Subcutaneous preadipocyte (primary cell): Measurements from ENCODE around the gene PDCD5. TPM values are rescaled to one million over a fixed set of nuclear protein-coding genes. Genes with fewer than 3 reads are reported as not detected.

Source experiments
- small RNA-seq: library from RNA; depleted of rRNA; stranded (forward); fragments of <200 nt; gene quantifications from one replicate; pipeline ENCODE3, GENCODE V24; 2012
- total RNA-seq: library from RNA; depleted of rRNA; stranded (reverse); fragments of >200 nt; gene quantifications from 2 replicates; pipeline ENCODE4 v1.2.3, GENCODE V29; 2012

Gene PDCD5
- total RNA-seq: 80.9 and 114 TPM in 2 replicates

DNA sequence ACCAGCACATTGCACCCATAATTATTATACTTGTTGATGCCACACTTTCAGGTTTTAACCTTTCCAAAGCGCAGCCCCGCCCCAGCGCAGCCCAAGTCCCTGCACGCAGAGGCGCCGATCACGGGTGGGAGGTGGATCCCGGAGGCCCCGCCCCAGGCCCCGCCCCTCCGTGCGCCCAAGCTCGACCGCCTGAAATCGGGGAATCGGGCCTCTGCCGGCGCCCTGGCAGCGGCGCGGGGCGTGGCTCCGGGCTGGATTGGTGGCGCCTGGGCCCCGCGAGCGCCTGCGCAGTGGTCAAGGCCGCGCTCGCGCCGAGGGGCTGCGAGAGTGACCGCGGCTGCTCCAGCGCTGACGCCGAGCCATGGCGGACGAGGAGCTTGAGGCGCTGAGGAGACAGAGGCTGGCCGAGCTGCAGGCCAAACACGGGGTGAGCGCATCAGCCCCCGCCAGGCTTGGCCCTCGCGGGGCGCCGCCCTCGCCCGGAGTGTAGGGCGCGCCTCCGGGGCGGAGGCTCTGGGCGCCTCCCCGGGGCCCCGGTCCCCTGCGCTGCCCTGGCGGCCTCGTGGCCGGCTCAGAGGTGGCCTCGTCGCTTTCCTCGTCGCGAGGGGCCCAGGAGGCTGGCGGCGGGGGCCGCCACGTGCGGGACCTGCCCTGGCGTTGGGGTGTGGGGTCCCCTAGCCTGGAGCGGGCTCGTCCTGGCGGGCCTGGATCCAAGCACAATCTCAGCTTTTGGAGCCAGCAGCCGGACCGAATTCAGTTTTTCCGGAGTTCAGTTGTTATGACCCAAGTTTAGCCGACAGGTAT lies at the start of gene PDCD5:
Gene PDCD5 (plus strand): TSS at position 290 of the 804 bp plus-strand sequence. CDS start 72 bp downstream, at position 362.

Small RNA genes within 50 kb of the gene (small RNA-seq; reads per million reads assigned to genes)
- gene SNORA68B: 0.38 reads per million, percentile 18 among the genes with 10 or more reads in this experiment

Other genes with a start within 250 kb of the PDCD5 start
- gene ZNF507, start 235.6 kb upstream of the PDCD5 start, total RNA-seq: 9.9 and 12.9 TPM in 2 replicates
- 33.4 and 36.6 TPM in 2 replicates for gene DPY19L3, start 175.4 kb upstream of the PDCD5 start, total RNA-seq
- gene ANKRD27, start 94.0 kb downstream of the PDCD5 start, total RNA-seq: 36.4 and 43.6 TPM in 2 replicates
- gene RGS9BP, start 94.7 kb downstream of the PDCD5 start, total RNA-seq: 0.37 and 0.39 TPM in 2 replicates
- 8.8 and 12.7 TPM in 2 replicates for gene NUDT19, start 110.6 kb downstream of the PDCD5 start, total RNA-seq
- 0.20 and 0.73 TPM in 2 replicates for gene TDRD12, start 138.6 kb downstream of the PDCD5 start, total RNA-seq